Kidney capillary endothelial cell (primary cell): ENCODE data around the gene FAM222B.
A peak's percentile ranks its signal among the peaks of the same experiment; 100 is the strongest.
"Not testable (repeated sequence)": the region's sequence is repeated elsewhere in the genome, so short reads cannot be mapped to it uniquely, and the experiment has no call there.

Experiments
- DNase-seq: peaks from one replicate; pipeline ENCODE4 v3.0.0-alpha.2; 2018; ENCODE audit warnings: low spot score

FAM222B gene

DNA sequence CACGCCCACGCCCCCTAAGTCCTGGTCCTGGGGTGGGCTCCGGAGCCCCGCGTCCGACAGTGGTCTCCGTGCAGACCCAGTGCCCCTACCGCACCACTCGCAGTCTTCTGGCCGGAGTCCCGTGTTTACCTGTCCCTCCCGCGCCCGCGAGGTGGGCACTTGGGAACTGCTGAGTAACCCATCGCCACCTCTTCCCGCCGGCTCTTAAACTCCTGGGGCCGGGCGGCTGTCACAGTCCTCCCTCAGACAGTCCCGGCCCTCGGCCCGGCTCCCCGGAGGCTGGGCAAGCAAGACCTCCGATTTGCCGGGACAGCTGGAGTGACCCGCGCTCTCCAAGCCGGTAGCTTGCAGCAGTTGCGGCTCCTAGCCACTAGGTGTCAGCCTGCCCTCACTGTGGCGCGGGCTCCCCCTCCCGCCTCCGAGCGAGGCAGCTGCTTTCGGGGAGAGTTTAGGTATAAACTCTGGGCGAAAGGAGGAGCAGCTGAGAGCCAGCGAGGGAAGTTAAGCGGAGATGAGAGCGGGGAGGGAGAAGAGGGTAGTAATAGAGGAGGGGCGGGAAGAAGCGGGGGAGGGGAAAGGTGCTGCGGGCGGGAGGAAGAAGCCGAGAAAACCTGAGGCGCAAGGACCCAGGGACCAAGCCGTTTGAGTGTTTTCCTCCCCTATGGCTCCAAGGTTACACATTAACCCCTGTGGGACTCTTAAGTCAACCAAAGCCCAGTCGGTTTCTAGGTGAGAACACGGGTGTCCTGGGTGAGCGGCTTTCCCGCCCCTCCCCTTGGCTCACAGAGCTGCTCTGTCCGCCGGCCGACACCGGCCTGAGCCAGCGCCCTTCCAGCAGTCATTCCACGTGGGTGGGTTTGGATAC lies 115.7 kb downstream of the FAM222B start:
- DNase-seq: peak; percentile 90

DNA sequence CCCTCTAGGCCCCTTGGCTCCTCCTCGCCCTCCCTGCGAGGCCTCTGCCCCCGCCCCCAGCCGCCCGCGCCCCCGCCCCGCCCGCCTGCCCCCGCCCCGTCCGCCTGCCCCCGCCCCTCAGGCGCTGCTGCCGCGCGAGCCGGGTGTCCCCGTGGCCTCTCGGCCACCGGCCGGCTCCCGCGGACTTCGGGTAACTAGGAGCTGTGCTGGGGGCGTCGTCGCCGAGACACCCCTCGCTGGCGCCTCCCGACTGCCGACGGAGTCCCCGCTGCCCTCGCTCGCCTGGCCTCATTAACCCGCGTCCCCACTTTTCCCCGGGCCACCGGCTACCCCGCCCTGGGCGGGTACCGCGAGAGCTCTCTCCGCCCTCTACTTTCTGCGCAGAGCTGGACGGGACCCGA lies 116.4 kb downstream of the FAM222B start, which contains the start of gene TLCD1:
Gene TLCD1 (minus strand): TSS at position 8 of the 401 bp plus-strand sequence. CDS start 136 bp downstream, outside the sequence.
- peak; percentile 53 for DNase-seq

DNA sequence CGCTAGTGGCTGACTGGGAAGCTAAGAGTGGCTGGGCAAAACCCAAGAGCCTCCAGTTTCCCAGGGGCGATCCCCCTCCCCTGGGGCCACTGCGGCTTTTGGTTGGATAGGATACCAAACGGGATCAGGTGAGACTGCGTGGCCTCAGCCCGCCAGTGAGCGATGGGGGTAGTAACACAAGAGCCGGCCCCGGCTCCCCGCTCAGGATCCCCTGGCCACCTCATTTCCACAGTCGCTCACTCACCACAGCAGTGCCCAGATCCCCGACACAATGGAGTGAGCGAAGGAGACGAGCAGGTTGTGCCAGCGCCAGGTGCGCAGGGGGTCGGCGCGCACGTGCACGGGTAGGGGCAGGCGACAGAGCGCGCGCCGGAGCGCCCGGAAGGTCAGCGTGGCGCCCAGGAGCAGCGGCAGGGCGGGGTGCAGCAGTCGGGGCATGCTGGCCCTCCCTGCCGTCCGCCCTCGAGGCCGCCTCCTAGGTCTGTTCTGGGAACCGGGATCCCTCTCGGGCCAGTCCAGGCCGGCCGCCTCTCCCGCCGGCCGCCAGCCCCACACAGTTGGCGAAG lies 116.8 kb downstream of the FAM222B start:
- DNase-seq: no peak

DNA sequence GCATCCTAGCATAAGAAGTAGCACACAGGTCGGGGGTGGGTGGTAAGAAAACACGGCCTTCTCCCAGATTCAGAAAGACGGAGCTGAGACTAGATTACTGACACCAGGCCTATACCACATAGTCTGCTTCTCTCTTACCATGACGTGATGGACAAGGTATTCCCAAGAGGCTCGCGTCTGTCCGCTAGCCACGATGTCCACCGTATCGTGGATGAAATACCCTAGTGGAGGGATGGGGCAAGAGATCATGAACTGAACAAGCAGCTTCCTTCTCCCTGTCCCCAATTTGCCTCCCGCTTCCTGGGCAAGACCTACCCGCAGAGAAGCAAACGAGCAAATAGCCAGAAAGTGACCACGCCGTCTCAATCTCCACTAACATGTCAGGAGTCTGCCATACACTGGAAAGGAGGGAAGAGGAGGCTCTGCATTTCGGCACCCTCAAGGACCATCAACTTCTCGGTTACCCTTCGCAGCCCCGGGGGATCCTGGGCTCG lies 117.4 kb downstream of the FAM222B start:
- no peak for DNase-seq

DNA sequence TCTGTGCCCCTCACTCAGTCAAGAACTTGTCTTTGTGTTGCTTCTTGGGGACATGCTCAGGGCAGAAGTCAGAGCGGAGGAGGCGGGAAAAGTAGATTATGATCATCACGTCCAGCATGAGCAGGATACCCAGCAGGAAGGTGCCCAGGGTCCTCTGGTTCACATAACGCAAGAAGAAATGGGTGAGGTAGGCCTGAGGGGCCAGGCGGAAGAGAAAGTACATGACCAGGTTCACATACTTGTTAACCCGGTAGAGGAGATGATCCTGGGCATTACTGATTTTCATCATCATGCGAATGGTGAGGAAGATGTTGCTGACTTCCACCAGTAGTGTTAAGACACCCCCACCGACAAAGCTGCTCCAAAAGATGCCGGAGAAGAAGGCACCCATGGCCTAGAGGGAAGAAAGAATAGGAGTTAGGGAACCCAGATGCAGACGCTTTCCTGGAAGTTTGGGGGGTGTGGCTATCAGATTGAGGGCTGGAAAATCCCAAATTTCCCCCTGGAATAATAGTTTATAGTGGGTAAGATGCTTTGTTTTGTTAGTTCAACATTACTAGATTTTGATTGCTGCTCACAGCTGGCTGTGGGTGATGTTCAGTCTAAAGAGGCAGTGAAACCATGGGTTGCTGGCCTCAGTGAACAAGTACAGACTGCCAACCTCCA lies 118.0 kb downstream of the FAM222B start:
- no peak for DNase-seq

DNA sequence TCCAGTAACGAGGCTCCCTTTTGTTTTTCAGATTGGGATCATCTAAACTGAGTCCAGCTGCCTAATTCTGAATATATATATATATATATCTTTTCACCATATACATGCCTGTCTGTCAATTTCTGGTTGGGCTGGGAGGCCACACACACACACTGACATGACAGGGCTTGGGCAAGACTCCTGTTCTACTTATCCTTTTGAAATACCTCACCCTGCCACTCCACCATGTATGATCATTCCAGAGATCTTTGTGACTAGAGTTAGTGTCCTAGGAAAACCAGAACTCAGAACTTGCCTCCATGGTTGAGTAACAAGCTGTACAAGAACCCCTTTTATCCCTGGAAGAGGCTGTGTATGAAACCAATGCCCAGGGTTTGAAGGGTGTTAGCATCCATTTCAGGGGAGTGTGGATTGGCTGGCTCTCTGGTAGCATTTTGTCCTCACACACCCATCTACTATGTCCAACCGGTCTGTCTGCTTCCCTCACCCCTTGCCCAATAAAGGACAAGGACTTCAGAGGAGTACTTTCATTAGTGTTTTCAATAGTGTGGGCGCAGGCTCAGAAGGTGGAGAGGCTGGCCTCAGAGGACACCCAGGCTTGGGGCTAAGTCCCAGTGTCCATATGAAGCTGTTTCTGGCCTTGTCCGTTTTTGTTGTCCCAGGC lies 118.6 kb downstream of the FAM222B start:
- DNase-seq: not testable (repeated sequence)

DNA sequence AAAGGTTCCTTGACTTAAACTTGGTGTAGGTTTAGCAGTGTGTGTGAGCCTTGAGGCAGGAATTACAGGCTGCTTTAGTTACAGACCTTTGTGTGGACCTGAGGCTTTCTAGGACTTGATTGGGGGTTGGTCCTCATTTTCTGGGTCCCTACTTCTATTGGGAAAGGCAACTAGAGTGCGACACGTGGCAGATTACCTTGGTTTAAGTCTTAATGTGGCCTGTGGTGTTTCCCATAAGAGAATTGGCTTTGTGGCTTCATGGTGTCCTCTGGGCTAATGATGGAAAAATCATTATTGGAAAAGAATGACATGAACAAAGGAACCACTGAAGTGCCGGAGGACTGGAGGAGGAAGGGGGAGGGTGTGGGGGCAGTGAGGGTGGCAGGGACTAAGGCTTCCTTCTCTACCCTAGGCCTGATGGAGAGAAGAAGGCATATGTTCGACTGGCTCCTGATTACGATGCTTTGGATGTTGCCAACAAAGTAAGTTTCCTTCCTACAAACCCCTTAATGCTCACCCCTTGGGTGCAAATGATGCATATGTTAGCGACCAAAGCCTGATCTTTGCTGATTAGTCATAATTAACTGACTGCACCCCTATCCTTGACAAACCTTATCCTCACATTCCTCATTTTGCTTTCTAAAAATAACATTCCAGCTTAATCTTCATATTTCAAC lies 119.3 kb downstream of the FAM222B start:
- no peak for DNase-seq

DNA sequence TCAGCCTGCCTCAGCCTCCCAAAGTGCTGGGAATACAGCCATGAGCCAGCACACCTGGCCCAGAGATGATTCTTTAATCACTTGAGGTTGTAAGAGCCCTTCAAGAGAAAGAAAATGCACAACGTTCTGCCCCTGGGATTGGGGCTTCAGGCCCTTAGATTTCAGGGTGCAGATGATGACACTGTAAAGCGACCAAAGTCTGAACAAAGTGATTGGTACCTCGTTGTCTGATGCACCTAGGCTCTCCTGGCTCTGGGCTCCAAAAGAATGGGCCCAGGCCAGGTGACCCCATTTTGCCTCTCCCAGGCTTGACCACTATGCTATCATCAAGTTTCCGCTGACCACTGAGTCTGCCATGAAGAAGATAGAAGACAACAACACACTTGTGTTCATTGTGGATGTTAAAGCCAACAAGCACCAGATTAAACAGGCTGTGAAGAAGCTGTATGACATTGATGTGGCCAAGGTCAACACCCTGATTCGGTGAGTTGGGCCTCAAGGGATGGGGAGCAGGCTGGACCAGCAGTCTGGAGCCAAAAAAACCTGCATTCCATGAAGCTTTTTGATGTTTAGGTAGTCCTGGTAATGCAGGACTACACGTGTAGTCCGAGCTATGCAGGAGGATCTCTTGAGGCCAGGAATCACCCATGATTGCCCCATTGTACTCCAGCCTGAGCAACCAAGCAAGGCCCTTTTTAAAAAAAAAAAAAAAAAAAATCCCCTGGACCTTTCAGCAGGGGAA lies 120.0 kb downstream of the FAM222B start:
- no peak for DNase-seq

DNA sequence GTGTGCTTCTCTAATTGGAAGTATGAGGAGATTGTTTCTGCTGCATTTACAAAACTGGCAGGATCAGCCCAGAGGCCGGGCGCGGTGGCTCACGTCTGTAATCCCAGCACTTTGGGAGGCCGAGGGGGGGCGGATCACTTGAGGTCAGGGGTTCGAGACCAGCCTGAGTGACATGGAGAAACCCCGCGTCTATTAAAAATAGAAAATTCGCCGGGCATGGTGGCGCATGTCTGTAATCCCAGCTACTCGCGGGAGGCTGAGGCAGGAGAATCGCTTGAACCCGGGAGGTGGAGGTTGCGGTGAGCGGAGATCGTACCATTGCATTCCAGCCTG lies 121.6 kb downstream of the FAM222B start:
- DNase-seq: not testable (repeated sequence)

DNA sequence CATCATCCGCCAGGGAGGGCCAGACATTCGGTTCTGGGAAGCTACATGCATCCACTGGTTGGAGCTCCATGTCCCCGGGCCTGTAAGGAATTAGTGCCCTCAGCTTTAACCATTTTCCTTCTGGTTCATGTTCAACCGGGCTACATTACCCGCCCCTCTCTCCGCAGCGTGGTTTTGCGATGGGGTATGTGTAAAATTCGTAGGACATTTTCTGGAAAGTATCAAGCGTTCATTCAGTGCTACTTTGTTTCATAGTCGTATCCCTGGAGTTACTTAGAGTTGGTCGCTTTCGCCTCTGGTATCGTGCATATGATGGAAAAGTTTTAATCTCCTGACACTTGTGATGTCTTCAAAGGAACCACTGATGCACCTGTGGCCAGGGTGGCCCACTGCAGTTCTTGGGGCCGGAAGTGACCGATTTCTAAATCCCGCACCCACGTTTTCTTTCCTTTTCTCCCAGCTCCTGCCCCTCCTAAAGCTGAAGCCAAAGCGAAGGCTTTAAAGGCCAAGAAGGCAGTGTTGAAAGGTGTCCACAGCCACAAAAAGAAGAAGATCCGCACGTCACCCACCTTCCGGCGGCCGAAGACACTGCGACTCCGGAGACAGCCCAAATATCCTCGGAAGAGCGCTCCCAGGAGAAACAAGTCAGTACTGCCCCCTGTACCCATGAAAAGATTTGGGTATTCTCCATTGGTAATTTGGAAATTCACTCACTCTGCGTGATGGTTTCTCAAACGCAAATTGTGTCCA lies 122.2 kb downstream of the FAM222B start:
- no peak for DNase-seq

DNA sequence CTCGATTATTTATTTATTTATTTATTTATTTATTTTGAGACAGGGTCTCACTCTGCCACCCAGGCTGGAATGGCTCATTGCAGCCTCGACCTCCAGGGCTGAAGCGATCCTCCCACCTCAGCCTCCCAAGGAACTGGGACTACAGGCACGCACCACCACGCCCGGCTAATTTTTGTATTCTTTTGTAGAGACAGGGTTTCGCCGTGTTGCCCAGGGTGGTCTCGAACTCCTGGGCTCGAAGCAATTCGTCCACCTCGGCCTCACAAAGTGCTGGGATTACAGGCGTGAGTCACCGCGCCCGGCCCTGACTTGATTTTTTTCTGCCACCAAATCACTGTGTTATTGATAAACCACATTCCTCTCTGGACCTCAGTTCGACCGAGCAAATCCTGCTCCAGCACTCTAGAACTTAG lies 123.6 kb downstream of the FAM222B start:
- DNase-seq: no peak

DNA sequence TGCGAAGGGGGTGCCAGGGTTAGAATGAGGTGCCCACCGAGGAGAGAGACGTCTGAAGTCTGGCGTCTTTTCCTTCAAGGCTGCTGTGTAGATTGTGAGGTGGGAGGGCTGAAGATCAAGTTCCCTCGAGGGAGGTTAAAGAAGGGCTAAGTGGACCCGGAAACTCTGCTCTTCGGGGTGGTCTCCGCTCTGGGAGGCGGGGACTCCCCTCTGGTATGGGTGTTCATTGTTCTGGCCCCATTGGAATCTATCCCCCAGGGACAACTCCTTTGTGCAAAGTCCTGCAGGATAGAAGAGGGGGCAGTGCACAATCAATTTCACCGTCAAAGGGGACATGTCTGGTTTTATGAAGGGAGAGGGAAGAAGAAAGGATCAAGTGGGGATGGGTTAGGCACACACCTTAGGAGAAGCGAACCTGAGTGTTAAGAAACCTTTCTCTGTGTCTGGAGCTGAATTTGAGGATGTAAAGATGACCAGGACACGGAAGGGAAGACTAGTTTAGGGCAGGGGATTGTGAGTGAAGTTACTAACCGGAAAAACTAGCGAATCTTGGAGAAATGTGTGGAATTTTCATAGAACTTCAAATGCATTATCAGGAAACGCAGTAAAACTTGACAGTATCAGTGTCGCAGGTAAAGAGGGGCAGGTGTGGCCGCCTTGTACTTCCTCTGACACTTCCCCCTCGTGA lies 124.1 kb downstream of the FAM222B start:
- DNase-seq: no peak

DNA sequence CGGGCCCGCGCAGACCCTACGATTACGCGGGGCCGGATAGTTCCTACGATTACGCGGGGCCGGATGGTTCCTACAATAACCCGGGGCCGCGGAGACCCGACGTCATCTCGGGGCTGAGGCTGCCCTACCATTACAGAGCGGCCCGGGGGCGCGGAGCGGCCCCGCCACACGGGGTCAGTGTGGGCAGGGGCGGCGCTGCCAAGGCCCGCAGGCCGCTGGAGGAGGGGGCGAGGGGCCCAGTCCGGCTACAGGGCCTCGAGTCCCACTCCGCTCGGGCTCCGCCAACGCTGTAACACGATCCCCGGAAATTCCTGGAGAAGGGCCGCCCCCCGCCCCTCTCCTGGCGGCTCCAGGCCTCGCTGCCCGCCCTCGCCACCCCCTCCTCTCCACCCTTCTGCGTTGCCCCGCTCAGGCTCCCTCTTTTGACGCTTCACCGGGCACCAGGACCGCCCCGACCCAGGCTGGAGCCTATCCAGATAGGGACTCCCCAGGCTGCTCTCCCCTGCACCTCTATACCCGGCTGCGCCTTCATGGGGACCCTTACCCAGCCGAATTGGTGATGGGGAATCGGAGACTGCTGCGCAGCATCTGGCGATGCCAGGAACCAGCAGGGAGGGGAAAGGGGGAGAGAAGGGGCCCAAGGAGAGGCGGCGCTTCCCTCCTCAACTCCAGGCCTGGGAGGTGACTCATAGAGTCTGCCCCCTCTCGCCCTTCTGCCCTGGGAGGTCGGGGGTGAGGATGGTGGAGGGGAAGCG lies 124.8 kb downstream of the FAM222B start, which contains the start of gene RAB34:
Gene RAB34 (minus strand): TSS at position 291 of the 755 bp plus-strand sequence. CDS start 602 bp downstream, outside the sequence.
- DNase-seq: no peak

DNA sequence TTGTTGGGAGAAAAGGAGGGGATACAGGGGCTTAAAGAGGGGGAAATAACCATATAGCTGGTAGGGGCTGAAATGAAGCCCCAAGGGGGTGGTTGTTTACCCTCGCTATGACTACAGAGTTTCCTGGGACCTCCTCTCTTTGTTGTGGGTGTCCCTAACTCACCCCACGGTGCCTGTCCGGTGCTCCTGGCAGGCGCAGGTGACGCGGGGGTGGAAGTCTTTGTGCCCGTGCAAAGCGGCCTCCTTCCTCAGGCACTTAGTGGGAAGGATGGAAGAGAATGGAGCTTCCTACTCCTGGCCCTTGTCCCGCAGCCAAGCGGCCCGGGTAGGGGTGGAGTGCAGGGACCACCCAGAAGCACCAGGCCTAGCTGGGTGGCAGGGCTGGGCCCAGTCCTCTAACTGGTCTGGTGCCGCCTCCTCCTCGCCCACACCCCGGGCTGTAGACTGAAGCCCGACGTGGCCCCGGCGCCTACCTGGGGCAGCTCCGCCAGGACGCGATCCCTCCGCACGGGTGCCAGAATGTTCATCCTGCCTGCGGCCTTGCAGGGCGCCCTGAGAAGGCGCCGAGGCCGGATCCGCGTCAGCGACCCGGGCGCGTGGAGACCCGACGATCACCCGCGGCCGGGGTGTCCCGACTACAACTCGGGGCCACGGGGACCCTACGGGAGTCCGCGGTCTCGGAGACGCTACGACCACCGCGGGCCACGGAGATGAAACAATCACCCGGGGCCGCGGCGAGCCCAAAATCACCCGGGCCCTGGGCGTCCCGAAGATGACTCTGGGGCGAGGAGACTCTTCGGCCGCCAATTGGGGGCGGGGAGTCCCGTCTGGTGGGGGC lies 125.6 kb downstream of the FAM222B start:
- no peak for DNase-seq

DNA sequence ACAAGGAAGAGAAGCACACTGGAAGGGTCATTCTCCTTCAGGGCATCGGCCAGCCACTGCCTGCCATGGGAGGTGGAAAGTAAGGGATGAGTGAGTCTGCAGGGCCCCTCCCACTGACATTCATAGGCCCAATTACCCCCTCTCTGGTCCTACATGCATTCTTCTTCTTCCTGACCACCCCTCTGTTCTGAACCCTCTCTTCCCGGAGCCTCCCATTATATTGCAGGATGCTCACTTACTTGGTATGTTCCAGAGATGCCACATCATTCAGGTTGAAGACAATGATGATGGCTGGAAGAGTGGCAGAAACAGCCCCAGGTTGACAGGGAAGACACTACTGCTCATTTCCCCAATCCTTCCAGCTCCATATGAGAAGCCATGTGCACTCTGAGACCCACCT lies 127.4 kb downstream of the FAM222B start:
- no peak for DNase-seq

DNA sequence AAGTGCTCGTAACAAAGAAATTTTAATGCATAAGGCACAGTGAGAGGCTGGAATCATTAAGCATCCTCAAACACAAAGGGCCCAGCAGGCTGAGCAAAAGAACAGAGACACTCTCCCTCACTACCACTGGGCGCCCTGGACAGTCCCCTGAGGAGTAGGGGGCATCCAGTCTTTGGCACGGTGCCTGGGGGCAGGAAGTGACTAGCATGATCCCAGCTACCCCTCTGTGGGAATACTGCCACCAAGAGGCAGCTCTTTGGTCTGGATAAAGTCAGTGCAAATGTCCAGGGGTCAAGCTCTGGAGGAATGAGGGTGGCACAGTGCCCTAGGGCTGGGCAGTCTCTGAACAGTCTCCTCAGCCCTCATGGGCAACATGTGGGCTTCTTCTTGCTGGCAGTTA lies 128.3 kb downstream of the FAM222B start:
- DNase-seq: no peak

DNA sequence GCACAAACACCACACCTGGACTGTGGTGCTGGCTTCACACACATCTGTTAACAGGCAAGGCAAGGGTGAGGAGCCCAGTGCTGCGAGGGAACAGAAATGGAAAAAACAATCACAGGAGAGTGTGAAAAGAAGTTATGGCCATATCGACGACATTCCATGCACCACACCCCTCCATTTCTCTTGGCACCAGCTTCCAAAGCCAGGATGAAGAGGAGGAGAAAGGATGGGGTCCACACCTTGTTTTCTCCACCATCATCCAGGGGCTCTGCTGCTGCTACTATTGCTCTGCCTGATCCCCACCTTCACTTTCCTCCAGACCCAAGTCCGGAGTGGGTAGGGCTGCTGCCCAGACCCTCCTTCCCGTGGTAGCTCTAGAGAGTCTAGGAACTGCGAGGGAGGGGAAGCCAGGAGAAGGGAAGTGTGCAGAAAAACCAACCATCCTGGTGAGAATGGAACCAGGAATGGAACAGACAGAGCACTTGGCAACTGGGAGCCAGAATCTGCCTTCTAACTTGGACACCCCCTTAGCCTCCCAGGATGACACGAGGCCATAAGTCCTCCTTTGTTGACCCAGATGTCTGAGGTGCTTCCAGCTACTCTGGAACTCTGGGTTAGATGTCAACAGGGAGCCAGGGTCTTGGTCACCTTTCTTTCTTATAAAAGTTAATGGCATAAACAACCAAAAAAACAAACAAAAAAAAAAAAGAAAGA lies 129.7 kb downstream of the FAM222B start:
- no peak for DNase-seq
